GM10266 (cell line): ENCODE data around the gene NECTIN1.

Experiments
- DNase-seq: peaks from one replicate; pipeline ENCODE4 v3.0.0; 2012; ENCODE audit errors: extremely low spot score
- CTCF ChIP-seq: IDR thresholded peaks from 2 replicates; pipeline ENCODE4 v1.5.1; 2012; ENCODE audit warnings: mild to moderate bottlenecking, low read depth; ENCODE audit not compliant: control insufficient read depth, insufficient read depth; ENCODE audit errors: missing control alignments

The NECTIN1 gene

GRCh38 chr11:119663279-119663678 is 65.7 kb downstream of the NECTIN1 start:
- no peak for DNase-seq
- no peak for TF ChIP-seq CTCF

- DNase-seq = no peak
- no peak for TF ChIP-seq CTCF
These were observed 67.8 kb downstream of the NECTIN1 start for GRCh38 chr11:119661226-119661625.

GRCh38 chr11:119659971-119660723 is 68.9 kb downstream of the NECTIN1 start:
- TF ChIP-seq CTCF = no peak
- no peak for DNase-seq

DNA sequence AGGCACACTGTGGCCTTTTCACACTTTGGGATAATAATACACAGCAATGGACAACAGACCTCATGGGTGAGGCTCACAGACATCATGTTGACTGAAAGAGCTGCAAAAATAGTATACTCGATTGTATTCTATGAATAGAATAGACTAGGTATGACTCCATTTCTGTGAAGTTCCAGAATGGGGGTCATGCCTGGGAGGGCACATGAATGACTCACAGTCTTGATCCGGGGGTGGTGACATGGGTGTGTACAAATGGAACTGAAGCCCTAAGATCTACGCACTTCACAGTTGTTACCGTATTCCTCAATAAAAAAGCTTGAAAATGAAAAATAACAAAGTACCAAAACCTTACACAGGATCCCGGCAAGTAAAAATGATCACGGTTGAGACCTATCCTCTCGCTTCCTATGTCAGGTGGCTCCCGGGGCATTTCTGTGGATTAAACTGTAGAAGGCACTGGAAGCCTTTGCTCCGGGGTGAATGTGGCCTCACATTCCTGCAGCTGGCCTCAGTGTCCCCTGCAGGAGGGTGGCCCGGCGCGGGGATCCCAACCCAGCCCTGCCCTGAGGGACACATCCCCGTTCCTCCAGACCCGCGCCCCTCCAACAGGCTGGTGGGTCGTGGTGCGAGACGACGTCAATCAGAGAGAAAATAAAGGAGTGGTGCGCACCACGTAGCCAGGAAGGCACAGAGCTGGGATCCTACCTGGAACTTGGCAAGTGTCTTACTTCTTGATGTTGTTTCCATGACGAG is 75.9 kb downstream of the NECTIN1 start:
- DNase-seq = no peak
- TF ChIP-seq CTCF = no peak

DNA sequence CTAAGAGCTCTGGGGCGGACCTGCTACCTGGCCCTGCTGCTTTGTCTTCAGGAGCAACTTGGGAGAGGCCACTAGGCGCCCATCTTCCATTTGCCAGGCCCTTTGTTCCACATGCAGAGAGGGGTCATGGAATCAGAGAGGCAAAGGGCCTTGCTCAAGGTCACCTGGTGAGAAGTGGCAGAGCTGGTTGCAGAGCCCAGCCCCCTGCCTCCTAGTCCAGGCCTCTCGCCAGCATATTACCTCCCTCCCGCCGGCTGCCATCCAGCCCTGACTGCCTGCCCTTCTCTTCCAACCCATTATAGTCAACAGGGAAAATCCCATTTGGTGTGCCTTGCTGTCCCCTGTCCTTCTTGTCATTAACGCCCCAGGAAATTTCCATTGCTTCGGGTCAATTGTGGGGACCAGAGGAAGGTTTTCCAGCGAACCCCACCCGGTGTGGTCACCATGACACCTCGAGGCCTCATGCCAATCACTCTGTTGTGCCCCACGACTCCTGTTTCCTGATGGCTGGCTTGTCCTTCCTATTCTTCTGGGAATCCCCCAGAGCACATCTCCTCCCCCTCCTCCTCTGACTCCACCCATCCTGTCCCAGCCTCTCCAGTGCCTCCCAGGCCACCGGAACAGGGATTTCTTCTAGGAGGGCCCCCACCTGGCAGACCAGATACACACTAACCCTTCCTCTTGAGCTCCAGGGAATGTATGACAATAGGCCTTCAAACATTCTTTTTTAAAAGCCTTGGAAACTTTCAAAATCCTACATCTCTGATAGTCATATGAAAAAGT is 77.0 kb downstream of the NECTIN1 start:
- no peak for TF ChIP-seq CTCF
- no peak for DNase-seq

DNA sequence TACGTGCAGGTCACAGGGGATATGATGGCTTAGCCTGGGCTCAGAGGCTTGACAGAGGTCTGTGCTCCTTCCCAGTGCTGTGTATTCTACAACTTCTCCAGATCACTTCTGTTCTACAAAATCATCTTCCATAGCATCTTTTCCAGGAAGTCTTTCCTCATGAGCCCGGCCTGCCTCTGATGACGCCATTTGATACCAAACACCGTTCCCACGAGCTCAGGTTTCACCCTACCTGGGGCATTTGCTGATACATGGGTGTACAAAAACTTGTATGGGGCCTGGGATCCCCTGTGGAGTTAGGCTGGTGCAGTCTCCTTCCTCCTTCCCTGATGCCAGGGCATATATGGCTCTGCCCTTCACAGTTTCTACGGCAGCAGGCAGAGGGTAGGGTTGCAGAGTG is 78.7 kb downstream of the NECTIN1 start:
- no peak for DNase-seq

More for the DNA sequence above, 78.7 kb downstream of the NECTIN1 start:
- TF ChIP-seq CTCF = no peak
